Measurements from ENCODE around the gene MLYCD. TPM values are rescaled to one million over a fixed set of nuclear protein-coding genes. Genes with fewer than 3 reads are reported as not detected.

Gene MLYCD
- total and polyA plus RNA-seq, 10 of the 15 experiments (the other 5 are each of a cell fraction or from before 2014, with no cell fraction given), result 0.21 to 3.7 (median 1.7) TPM

- no peak for TF ChIP-seq ATF2 (IDR thresholded peaks at IDR 0.05; ENCODE audit: low read length)
These were observed 22.1 kb downstream of the MLYCD start (continued) for GRCh38 chr16:83920894-83921491.

- BruUV-seq (replicated peaks), result no TSS peak
- peaks cover 2 to 5% of the 10 kb centered on the region in 2 experiments; a peak in 2 of 4 replicates for H3K36me3 ChIP-seq (ENCODE audit: control insufficient read depth in 2 of 2, insufficient read depth in 2 of 2, low read length in 1 of 2)
- H3K4me3 ChIP-seq, result no peak overlapping the region
- H3K9ac ChIP-seq (ENCODE audit: control insufficient read depth, insufficient read depth, low read length), result no peak overlapping the region
- ChIA-PET RAD21 (ENCODE audit: unreplicated experiment) (no interaction called here), SMC1A (ENCODE audit: uncharacterized antibody, unreplicated experiment) (no interaction called here), CTCF (interaction anchor here (0.6 kb wide), 1 partner anchor 1301 kb away, joined by 3 read pairs; no protein-coding TSS in a partner anchor), POLR2A (no interaction called here)
- H3K79me2 ChIP-seq (ENCODE audit: control insufficient read depth, insufficient read depth, low read length), result no peaks in the 10 kb centered on the region
- H3K27ac ChIP-seq (ENCODE audit: control insufficient read depth, insufficient read depth), result no peak overlapping the region
- H3K4me2 ChIP-seq (ENCODE audit: control insufficient read depth, insufficient read depth), result no peak overlapping the region
- 76% methylated on average over 29 of the region's 31 CpGs for WGBS (ENCODE audit: insufficient coverage, insufficient replicate concordance, low lambda C conversion rate, missing lambda C conversion rate)
- ATAC-seq (no peak), FAIRE-seq (no peak), DNase-seq (ENCODE audit: low read depth, low spot score) (no peak)
- intact Hi-C loops (cut with micrococcal nuclease; ENCODE audit: unreplicated experiment) (loop anchor here (10.0 kb wide), 1 partner anchor 99 kb away; no protein-coding TSS in a partner anchor), in situ Hi-C loops (cut with MboI) (no loop called here)
- no peaks in the 10 kb centered on the region for H3K27me3 ChIP-seq (replicated peaks in 1 of 2; ENCODE audit: control insufficient read depth in 2 of 2, insufficient read depth in 2 of 2, low read length in 1 of 2)
- H3K4me1 ChIP-seq (ENCODE audit: control insufficient read depth, insufficient read depth, low read length), result no peaks in the 10 kb centered on the region
- H3K9me3 ChIP-seq (replicated peaks; ENCODE audit: control insufficient read depth, insufficient read depth, low read length), result no peaks in the 10 kb centered on the region
- H4K20me1 ChIP-seq (ENCODE audit: control insufficient read depth, insufficient read depth), result no peaks in the 10 kb centered on the region
- no peak overlapping the region for H2AFZ ChIP-seq (ENCODE audit: control insufficient read depth, low read depth, low read length)
- no peak for TF ChIP-seq PBX3 (IDR thresholded peaks at IDR 0.05; ENCODE audit: insufficient replicate concordance, low read depth, low read length)
- no peak for TF ChIP-seq WRNIP1 (IDR thresholded peaks at IDR 0.05; ENCODE audit: borderline replicate concordance, low read depth, low read length)
- TF ChIP-seq SMC3 (IDR thresholded peaks at IDR 0.05; ENCODE audit: borderline replicate concordance, low read length), result no peak
- no peak for TF ChIP-seq IRF4 (IDR thresholded peaks at IDR 0.05; ENCODE audit: low read depth, low read length)
- no peak for TF ChIP-seq MAX (IDR thresholded peaks at IDR 0.05; ENCODE audit: low read depth, low read length)
- TF ChIP-seq RELA (IDR thresholded peaks at IDR 0.05; ENCODE audit: borderline replicate concordance, partially characterized antibody), result no peak
- TF ChIP-seq CHD1 (IDR thresholded peaks at IDR 0.05; ENCODE audit: low read depth, low read length), result no peak
- TF ChIP-seq LARP7 (IDR thresholded peaks at IDR 0.05), result no peak
- TF ChIP-seq NKRF (conservative IDR thresholded peaks at IDR 0.05), result no peak
- no peak for TF ChIP-seq SKIL (IDR thresholded peaks at IDR 0.05; ENCODE audit: low read depth, poor library complexity, severe bottlenecking)
- no peak for TF ChIP-seq EP300 (IDR thresholded peaks at IDR 0.05; ENCODE audit: borderline replicate concordance in 1 of 2, control insufficient read depth in 1 of 2, low read depth in 2 of 2, low read length in 2 of 2)
- TF ChIP-seq RCOR1 (conservative IDR thresholded peaks at IDR 0.05; ENCODE audit: low read depth, low read length), result no peak
These were observed 24.9 kb downstream of the MLYCD start for GRCh38 chr16:83923581-83924365.

Data from GM12878 (cell line).